Measurements from ENCODE around the gene MALAT1.
A peak's percentile ranks its signal among the peaks of the same experiment; 100 is the strongest.
"Not testable (repeated sequence)": the region's sequence is repeated elsewhere in the genome, so short reads cannot be mapped to it uniquely, and the experiment has no call there.

Gene MALAT1

GRCh38 chr11:65499713-65500386 is 1.0 kb downstream of the MALAT1 start:
- DNase-seq: peak; percentile 30

- DNase-seq: peak; percentile 65
These were observed 1.7 kb downstream of the MALAT1 start for GRCh38 chr11:65500387-65501185.

- DNase-seq: peak; percentile 53
These were observed 2.3 kb downstream of the MALAT1 start for GRCh38 chr11:65501186-65501471.

GRCh38 chr11:65501472-65502273 is 2.8 kb downstream of the MALAT1 start:
- DNase-seq: peak; percentile 63

GRCh38 chr11:65502274-65502554 is 3.4 kb downstream of the MALAT1 start:
- no peak for DNase-seq

GRCh38 chr11:65502555-65503367 is 3.9 kb downstream of the MALAT1 start:
- DNase-seq: peak; percentile 57

GRCh38 chr11:65503368-65503948 is 4.6 kb downstream of the MALAT1 start:
- DNase-seq: peak; percentile 27

- peak; percentile 57 for DNase-seq
These were observed 5.3 kb downstream of the MALAT1 start for GRCh38 chr11:65503949-65504673.

- peak; percentile 48 for DNase-seq
These were observed 6.0 kb downstream of the MALAT1 start for GRCh38 chr11:65504674-65505465.

GRCh38 chr11:65505466-65506289 is 6.8 kb downstream of the MALAT1 start:
- DNase-seq: peak; percentile 41

- peak; percentile 57 for DNase-seq
These were observed 7.5 kb downstream of the MALAT1 start for GRCh38 chr11:65506290-65506771.

- peak; percentile 92 for DNase-seq
These were observed 8.1 kb downstream of the MALAT1 start for GRCh38 chr11:65506772-65507505.

GRCh38 chr11:65512311-65512710 is 13.5 kb downstream of the MALAT1 start:
- DNase-seq: not testable (repeated sequence)

GRCh38 chr11:65516135-65516968 is 17.5 kb downstream of the MALAT1 start:
- no peak for DNase-seq

- not testable (repeated sequence) for DNase-seq
These were observed 20.2 kb downstream of the MALAT1 start for GRCh38 chr11:65518941-65519549.

- DNase-seq: not testable (repeated sequence)
These were observed 23.1 kb downstream of the MALAT1 start for GRCh38 chr11:65521777-65522521.
